ENCODE data around the gene HHATL.

Gene HHATL

DNA sequence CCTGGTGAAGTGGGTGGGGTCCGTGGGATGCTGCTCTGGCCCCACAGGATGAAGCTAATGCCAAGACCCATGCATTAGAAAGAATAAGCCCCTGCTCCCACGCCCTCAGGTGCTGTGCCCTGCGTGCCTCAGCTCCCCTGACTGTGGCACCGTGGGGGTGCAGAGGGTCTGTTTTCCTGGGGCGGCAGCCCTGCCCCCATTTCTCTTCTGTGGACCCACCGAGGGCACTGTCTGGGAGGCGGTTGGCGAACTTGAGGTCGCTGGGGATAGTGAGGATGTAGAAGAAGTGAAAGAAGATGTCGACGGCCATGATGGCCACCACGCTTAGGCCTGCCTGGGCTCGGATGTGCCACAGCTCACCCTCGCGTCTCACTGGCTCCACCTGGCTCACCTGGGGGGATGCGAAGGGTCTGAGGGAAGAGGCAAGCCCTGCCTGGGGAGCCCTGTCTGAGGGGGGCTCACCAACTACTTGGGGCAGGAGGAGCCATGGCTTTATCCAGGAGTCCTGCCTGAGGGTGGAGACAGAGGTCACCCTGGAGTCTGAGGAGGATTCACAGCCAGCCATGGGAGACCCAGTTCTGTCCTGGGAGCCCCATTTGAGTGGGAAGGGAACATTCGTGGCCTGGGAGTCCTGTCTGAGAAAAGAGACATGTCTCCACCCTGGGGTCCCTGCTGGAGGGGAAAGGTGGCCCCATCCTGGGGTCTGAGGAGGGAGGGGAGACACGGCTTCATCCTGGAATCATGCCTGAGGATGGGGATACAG, 5.1 kb downstream of the HHATL start:
- no peak for DNase-seq

DNA sequence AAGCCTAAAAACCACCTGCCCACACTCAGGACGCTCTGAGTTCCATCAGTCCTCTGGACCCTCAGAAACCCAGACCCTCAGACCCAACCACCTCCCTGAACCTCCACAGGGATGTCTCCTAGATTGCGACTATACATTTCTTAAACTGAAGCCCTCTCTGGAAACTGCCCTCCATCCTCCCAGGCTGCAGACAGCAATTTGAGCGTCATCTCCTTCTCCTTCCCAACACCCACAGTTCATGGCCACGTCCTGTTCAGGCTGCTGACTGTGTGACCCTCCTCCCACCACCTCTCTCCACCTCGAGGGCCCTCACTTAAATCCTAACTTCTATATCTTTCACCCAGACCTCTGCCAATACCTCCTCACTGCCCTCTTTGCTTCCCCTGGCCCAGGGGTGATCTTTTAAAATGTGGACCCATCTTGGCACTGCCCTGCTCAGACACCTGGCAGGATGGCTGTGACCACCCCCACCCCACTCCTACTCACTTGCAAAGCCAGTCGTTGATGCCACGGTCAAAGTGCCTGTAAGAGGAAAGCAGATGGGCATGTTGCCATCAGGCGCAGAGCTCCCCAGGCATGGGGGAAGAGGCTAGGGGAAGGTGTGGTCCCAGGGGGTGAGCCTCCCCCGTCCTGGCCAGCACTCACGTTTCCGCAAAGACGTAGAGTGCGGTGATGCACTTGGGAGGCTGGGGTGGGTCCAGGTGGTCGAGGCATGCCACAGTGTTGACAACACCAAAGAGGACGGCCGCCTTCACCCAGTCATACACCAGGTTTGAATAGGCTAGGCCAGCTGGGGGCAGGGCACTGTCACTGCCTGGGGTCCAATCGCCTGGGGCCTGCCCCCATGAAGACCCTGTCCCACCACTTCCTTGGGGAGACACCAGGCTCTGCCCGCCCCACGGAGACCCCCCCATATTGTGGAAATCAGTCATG, 6.0 kb downstream of the HHATL start:
- DNase-seq, result no peak

DNA sequence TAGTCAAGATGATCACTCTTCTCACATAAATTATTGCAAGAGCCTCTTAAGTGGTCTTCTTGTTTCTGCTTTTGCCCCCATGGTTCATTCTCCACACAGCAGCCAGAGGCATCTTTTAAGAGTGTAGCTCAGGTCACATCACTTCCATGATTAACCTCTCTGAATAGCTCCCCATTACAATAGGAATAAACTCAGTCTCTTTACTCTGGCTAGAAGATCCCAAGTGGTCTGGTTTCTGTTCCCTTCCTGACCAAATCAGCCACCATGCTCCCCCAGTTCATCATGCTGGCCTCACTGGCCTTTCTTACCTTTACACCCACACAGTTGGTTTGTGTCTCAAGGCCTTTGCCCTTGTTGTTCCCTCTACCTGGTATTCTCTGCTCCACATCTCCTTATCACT, 8.2 kb downstream of the HHATL start:
- DNase-seq, result no peak

DNA sequence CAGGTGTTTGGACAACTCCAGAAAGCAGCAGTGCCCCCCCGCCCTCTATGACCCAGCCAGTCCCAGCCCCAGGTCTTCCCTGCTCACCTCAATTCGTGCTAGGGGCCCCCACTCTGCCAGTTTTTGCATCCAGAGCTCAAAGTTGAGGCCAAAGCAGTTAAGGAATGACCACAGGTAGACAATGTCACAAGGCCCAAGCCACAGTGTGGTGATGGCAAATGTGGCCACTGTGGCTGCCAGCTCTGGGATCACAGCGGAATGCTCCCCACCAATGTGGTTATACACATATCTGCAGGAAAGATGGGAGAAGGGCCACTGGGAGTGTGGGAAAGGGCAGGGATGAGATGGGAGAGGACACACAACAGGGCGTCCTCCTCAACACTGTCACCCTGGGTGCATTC, 9.1 kb downstream of the HHATL start:
- no peak for DNase-seq

DNA sequence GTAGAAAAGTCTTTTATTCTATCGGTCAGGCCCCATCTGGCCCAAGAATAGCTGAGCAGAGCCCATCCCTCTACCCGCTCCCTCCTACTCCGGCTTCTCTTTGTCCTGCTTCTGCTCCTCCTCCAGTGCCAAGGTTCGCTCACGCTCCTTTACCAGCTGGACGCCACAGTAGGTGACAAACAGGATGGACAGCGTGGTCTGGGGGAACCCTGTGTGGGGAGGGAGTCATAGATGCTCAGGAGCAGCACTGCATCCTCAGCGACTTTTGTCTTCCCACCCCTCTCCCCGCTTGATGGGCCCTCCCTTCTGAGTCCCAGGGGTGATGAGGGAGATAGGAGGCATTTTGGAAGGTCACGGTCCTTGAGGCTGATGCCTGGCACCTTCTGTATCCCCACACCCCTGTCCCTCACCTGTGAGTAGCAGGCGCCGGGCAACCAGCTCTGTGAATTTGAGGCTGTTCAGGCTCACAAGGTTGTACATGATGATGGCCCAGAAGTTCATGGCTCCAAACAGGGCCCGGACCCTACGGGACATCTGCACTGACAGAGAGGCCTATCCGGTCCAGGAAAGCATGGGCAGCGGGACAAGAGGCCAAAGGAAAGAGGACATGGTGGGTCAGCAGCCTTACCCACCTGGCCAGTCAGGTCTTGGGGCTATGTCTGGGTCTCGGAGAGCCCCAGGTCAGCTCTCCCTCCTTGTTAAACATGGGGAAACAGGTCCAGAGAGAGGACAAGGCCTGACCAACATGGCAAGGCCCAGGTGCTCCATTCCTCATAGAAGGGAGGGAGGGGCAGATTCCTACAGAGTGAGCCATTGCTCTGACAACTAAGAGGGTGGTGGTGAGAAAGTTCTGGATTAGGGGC, 9.7 kb downstream of the HHATL start:
- no peak for DNase-seq

DNA sequence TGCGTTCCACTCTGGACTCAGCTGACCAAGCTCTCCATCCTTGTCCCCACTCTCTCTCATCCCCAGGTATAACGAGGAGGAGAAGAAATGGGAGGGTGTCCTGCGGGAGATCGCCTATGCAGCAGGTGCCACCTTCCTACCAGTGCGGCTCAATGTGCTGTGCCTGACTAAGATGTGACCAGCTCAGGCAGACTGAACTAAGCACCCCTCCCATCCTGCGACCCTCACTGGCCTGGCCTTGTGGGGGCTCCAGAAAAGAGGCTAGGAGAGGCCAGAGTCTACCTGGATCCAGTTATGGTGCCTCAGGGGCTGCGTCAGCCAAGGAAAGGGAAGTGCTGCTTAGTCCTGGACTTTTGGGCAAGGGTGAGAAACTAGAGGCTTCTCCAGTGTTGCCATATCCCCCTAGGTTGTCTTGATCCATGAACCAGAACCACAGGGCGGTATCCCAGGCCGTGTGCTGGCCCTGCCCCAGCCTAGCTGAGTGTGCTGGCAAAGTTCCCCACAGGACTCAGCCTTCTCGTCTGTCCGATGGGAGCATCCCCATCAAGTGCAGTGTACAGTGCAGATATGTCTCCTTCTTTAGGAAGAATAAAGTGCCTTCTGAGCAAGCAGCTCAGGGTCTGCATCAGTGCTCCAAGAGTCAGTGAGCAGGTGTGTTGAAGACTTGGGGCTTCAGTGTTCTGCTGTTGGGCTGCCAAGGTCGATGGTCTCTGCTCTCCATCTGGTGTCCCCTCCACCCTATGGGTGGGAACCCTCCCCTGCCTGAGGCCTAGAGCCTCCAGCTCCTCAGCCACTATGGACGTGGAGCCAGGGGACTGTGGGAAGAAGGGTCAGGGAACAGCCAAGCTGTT, 10.6 kb downstream of the HHATL start:
- no peak for DNase-seq

DNA sequence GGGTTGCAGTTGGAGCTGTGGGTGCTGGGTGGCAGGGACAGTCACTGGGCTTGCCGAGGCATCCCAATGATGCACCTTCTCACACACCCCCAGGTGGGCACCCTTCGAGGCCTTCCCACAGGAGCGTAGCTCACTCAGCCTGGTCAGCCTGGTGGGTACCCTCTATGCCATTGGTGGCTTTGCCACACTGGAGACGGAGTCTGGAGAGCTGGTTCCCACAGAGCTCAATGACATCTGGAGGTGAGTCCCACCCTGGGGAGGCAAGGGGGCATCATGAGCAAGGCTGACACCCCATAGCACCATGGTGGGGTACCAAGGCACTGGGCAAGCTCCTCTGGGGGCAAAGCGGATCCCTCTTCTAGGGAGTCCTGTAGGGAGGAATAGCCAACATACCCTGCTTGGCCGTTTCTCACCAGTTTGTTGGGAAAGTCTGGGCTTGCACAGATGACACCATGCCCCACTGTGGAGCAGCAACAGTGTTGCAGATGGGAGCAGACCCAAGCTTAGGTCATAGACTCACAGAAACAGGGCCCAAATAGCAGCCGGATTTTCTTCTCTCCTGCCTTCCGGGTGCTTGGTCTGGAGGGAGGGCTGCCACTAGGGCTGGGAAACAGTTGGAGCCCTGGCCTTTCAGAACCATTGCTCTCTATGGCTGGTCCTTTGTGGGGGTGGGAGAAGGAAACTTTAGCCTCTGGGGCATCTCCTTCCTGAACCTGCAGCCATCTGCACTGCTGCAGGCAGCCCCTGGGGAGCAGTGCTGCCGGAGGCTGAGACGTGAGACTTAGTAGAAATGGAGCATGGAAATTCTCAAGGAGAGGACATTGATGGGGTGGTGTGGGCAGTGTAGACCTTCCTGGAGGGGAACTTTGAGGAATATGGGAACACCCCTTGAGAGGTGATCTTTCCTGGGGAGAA, 11.6 kb downstream of the HHATL start:
- no peak for DNase-seq

DNA sequence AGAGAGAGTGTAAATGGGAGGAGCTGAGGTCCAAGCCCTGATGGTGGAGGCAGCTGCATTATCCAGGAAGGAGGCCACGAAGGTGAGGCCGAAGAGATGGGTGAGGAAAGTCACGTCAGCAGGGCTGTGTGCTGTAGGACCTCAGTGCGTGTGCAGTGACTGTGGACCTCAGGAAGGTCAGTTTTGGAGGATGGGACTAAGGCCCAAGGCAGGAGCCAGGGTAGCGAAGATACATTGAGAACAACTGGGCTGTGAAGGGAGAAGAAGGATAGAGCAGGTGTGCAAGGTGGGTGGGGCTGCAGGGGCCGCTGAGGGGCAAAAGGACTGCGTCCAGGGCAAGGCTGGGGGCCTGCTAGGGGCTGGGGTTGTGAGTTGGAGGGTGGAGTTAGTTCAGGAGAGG, 12.4 kb downstream of the HHATL start:
- no peak for DNase-seq

DNA sequence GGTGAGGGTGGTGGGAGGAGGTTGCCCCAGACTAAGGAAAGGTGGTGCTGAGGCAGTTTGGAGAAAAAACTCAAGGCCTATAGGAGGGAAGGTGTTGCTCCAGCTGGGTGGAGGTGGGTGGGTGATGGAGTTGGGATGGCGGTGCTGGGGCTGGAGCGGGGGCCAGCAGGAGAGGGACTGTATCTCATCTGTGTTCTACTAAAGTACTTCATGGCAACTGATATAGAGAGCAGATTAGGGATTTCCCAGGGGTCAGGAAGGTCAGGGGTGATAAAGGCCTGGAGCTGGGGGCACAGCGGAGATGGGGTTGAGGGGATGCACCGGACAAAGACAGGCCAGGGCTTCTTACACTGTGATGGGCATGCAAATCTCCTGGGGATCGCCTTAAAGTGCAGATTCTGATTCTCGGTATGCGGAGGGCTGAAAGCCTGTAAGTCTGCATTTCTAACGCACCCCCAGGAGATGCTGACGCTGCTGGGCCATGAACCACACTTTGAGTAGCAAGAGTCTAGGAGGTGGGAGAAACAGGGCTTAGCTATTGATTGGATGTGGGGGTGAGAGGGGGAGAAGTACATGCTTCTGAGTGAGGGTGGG, 13.1 kb downstream of the HHATL start:
- DNase-seq, result no peak

DNA sequence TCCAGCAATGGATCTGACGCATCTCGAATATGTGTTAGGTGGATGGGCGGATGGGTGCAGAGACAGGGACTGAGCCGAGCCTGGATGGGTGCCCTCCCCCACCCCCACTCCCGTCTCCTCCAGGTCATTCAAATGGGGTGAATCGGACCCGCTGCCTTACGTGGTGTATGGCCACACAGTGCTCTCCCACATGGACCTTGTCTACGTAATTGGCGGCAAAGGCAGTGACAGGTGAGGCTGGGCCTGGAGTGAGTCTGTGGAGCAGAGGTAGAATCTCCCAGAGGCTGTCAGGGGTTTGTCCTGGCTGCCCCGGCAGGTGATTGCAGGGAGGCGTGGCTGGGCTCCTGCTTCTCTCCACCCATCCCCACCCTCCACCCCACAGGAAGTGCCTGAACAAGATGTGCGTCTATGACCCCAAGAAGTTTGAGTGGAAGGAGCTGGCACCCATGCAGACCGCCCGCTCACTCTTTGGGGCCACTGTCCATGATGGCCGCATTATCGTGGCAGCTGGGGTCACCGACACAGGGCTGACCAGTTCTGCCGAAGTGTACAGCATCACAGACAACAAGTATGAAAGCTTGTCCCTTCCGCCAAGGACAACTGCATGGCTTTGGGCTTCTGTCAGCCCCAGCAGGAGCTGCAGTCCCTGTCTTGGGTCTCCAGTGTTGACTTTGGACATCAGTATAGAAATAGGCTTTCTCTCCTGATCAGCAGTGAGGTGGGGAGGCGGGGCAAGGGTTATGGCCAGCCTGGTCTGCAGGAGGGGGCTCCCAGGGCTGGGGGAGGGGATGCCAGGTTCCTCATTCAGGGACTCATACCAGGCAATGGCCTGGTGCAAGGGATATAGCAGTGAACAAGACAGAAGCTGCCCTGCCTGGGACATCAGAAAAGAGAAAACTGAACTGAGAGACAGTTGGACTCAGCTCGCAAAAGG, 13.8 kb downstream of the HHATL start:
- no peak for DNase-seq

DNA sequence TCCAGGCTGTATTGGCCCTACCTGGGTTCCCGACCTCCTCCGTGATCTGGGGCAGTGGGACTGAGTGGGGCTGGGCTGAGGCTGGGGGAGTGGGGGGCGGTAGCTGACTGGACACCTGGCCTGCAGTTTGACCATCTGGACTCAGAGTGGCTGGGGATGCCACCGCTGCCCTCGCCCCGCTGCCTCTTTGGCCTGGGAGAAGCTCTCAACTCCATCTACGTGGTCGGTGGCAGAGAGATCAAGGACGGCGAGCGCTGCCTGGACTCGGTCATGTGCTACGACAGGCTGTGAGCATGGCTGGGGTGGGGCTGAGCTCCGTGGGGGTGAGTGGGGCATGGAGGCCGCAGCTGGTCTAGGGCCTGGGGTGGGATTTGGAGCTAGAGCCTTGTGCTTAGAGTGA, 14.6 kb downstream of the HHATL start:
- no peak for DNase-seq

DNA sequence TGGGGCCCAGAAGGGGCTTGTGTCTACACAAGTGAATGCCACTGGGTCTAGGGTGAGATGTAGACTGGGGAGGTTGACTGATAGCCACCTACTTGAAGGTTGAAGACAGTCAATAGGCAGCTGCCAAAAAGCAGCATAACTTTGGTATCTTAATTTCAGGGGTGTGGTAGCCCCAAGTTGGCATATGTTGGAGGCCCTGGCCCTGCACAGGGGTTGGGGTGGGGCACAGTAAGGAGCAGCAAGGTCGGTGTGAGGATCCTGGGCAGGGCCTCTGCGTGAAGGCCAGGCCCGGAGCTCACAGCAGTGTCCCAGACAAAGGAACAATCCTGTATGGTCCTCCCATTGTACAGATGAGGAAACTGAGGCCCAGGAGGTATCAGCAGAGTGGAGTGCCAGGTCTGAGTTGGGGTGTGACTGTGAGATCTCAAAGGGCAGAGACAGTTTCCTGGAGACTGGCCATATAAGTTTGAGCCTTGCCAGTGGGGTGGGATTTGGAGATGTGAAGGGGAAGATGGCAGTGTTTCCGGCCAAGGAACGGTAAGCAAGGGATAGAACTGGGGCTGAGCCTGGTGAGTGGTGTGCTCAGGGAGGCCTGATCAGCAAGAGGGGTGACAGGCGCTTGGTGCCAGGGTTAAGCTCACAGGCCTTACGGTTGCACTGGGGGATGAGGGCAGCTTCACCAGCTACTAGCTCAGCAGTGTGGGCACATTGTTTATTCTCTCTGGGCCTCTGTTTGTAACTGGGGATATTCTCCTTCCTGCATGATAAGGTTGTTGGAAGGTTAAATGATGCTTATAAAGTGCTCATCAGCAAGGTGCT, 15.6 kb downstream of the HHATL start:
- no peak for DNase-seq

DNA sequence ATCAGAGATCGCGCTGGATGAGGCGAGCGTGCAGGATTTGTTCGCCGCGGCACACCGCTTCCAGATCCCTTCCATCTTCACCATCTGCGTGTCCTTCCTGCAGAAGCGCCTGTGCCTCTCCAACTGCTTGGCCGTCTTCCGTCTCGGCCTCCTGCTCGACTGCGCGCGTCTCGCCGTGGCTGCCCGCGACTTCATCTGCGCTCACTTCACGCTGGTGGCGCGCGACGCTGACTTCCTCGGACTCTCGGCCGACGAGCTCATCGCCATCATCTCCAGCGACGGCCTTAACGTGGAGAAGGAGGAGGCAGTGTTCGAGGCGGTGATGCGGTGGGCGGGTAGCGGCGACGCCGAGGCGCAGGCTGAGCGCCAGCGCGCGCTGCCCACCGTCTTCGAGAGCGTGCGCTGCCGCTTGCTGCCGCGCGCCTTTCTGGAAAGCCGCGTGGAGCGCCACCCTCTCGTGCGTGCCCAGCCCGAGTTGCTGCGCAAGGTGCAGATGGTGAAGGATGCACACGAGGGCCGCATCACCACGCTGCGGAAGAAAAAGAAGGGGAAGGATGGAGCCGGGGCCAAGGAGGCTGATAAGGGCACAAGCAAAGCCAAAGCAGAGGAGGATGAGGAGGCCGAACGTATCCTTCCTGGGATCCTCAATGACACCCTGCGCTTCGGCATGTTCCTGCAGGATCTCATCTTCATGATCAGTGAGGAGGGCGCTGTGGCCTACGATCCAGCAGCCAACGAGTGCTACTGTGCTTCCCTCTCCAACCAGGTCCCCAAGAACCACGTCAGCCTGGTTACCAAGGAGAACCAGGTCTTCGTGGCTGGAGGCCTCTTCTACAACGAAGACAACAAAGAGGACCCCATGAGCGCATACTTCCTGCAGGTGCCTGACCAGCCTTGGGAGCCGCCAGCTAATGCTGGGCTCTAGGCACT, 16.4 kb downstream of the HHATL start:
- DNase-seq, result peak in 1 of 2 donors; percentile 13

DNA sequence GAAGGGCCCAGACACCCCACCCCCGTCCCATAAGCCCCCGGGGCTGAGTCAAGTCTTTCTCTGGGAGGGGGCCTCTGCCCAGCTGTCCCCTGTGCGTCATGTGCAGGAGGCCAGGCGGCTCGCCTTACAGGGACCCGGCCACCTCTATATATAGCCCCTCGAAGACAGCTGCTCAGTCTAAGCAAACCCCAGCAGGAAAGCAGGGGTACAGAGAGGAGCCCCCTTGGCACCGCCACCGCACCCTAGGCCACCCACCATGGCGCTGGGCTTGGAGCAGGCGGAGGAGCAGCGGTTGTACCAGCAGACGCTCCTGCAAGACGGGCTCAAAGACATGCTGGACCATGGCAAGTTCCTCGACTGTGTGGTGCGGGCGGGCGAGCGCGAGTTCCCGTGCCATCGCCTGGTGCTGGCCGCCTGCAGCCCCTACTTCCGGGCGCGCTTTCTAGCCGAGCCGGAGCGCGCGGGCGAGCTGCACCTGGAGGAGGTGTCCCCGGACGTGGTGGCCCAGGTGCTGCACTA, 17.2 kb downstream of the HHATL start, which contains the start of gene KLHL40:
Gene KLHL40 (plus strand): TSS at position 175 of the 519 bp plus-strand sequence. CDS start 82 bp downstream, at position 257.
- DNase-seq, result no peak

DNA sequence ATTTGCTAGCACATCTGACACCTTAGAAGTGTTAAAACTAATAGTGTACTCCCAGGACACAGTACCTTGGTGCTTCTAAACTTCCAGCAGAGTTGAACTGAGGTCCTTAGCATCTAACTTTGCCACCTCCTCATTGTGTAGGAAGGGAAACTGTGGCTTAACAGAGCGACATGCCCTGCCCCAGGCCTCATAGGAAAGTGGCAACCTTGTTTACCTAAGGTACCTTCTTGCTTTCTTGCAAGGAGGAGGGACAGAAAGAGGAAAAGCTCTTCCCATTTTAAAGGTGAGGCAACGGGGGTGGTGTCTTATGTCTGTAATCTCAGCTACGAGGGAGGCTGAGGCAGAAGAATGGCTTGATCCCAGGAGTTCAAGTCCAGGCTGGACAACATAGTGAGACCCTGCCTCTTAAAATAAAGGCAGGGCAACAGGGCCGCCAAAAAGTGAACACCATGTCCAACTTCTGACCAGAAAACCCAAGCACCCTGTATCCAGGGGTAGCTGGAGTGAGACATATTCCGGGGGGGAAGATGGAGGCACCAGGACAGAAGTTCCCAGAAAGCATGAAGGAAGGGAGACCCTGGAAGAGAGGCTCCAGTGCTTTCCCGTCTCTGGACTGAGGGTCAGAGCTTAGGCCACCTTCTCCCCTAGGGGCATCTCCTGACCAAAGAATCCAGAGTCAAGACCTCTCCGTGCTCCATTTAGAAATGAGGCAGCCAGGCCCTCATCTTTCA, 17.8 kb downstream of the HHATL start:
- peak in 1 of 2 donors; percentile 9 for DNase-seq
